Peyer's patch (tissue), 4 donors: ENCODE measurements around the gene GSTP1. TPM values are rescaled to one million over a fixed set of nuclear protein-coding genes. Genes with fewer than 3 reads are reported as not detected.
A peak's percentile ranks its signal among the peaks of the same experiment; 100 is the strongest.
"Not testable (repeated sequence)": the region's sequence is repeated elsewhere in the genome, so short reads cannot be mapped to it uniquely, and the experiment has no call there.

ENCODE experiments used
- DNase-seq, 3 donors: peaks; one replicate each; pipeline ENCODE4 v3.0.0-alpha.2; 2017 to 2019
- H3K27ac ChIP-seq, 4 donors: fragments of 200-600 bp; sonication (generic); one replicate each; pipeline ENCODE4 v1.5.1; 2016 to 2019
- H3K27me3 ChIP-seq, 2 donors: fragments of 200-600 bp; sonication (generic); one replicate each; pipeline ENCODE4 v1.5.1; 2019
- H3K36me3 ChIP-seq, 3 donors: fragments of 200-600 bp; sonication (generic); one replicate each; pipeline ENCODE4 v1.5.1; 2016 to 2019
- H3K4me1 ChIP-seq, 4 donors: fragments of 200-600 bp; sonication (generic); one replicate each; pipeline ENCODE4 v1.5.1; 2016 to 2019
- H3K4me3 ChIP-seq, 4 donors: fragments of 200-600 bp; sonication (generic); 1 replicate in 3 of 4; 2 replicates in 1 of 4; pipeline ENCODE4 v1.5.1; 2016 to 2019; ENCODE audit warnings: mild to moderate bottlenecking in 1 of 4
- H3K9me3 ChIP-seq, 4 donors: fragments of 200-600 bp; sonication (generic); one replicate each; pipeline ENCODE4 v1.5.1; 2016 to 2019; ENCODE audit warnings: mild to moderate bottlenecking in 1 of 4
- POLR2A ChIP-seq, 2 donors: fragments of 450-650 bp; IDR thresholded peaks; one replicate each; pipeline ENCODE4 v1.5.1; 2017; ENCODE audit warnings: antibody characterized with exemption in 2 of 2, mild to moderate bottlenecking in 2 of 2, moderate library complexity in 2 of 2
- total RNA-seq, 4 donors: library from RNA; depleted of rRNA; stranded (reverse); fragments of >200 nt; gene quantifications; one replicate each; pipeline ENCODE4 v1.1.0, GENCODE V29; 2016
- TF ChIP-seq, protein P1 (sequence below), 6 experiments: fragments of 450-650 bp in 4 of 6; fragments of 200-600 bp in 2 of 6; sonication (generic) in 1 of 6; IDR thresholded peaks; one replicate each; pipeline ENCODE4 v1.5.1; 2017 to 2019; ENCODE audit warnings: antibody characterized with exemption in 6 of 6, mild to moderate bottlenecking in 3 of 6, moderate library complexity in 1 of 6

GSTP1 gene
- total RNA-seq, 4 donors from 2014 or later: 237 to 451 (median 419) TPM

DNA sequence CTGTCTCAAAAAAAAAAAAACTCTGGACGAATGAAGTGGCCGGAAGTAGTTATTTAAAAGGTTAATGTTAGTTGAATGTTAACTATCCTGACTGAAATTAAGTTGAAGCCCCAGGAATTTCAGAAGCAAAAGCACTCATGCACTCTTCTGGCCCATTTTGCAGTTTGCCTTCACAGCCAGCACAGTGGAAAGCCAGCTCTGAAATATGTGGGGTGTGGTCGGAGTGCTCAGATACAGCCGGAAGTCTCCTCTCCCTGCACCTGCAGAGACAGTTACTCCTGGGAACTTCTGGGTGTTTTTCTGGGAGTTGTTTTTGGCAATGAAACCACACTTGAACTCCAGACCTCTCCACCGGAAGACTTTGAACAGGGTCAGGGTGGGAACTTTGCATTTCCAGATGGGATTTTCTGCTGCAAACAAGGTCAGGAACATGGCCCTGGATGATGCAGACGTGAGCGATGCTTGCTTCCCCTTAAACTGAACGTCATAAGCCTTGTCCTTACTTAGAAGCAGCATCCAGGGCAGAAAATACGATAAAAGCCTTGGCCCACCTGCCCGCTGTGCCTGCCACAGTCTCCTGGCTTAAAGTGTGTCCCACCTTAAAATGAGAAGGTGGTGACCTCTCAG is 38.9 kb upstream of the GSTP1 start:
- H3K4me3 ChIP-seq: no peak overlapping the region
- peaks cover 0 to 10% (median 0%) of the 10 kb centered on the region in 4 donors for H3K4me1 ChIP-seq
- no peak for DNase-seq
- H3K27ac ChIP-seq: peak overlapping the region in 3 of 4 donors; percentile 43 to 63 (median 52)
- no peaks in the 10 kb centered on the region for H3K36me3 ChIP-seq
- H3K27me3 ChIP-seq: no peaks in the 10 kb centered on the region
- H3K9me3 ChIP-seq: no peaks in the 10 kb centered on the region
- no peak for TF ChIP-seq POLR2A (IDR thresholded peaks at IDR 0.05)
- TF ChIP-seq, protein P1, sequence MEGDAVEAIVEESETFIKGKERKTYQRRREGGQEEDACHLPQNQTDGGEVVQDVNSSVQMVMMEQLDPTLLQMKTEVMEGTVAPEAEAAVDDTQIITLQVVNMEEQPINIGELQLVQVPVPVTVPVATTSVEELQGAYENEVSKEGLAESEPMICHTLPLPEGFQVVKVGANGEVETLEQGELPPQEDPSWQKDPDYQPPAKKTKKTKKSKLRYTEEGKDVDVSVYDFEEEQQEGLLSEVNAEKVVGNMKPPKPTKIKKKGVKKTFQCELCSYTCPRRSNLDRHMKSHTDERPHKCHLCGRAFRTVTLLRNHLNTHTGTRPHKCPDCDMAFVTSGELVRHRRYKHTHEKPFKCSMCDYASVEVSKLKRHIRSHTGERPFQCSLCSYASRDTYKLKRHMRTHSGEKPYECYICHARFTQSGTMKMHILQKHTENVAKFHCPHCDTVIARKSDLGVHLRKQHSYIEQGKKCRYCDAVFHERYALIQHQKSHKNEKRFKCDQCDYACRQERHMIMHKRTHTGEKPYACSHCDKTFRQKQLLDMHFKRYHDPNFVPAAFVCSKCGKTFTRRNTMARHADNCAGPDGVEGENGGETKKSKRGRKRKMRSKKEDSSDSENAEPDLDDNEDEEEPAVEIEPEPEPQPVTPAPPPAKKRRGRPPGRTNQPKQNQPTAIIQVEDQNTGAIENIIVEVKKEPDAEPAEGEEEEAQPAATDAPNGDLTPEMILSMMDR (IDR thresholded peaks at IDR 0.05): no peak

DNA sequence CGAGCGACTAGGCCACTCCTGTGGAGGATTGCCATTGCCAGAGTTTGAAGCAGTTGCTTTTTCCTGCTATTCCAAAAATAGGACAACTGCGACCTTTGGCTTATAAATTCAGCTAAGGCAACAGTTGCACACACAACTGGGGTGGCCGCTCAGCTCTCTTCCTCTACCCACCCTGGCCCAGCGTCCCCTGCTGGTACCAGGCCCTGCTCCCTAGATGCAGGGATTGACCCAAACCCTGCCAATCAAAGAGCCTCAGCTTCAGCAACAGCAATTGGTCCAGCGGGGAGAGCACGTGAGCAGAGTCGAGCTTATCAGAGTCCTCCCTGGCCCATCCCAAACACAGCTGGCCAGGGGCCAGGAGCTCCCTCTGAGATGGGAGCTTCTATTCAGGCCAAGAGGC is 38.3 kb upstream of the GSTP1 start:
- no peak overlapping the region for H3K4me3 ChIP-seq
- no peaks in the 10 kb centered on the region for H3K27me3 ChIP-seq
- H3K4me1 ChIP-seq: peaks cover 0 to 10% (median 0%) of the 10 kb centered on the region in 4 donors
- peak in 2 of 3 donors; percentile 66 to 67 for DNase-seq
- no peaks in the 10 kb centered on the region for H3K9me3 ChIP-seq
- no peaks in the 10 kb centered on the region for H3K36me3 ChIP-seq
- TF ChIP-seq POLR2A (IDR thresholded peaks at IDR 0.05): no peak
- TF ChIP-seq, protein P1 (IDR thresholded peaks at IDR 0.05): peak in 2 of 6 experiments; percentile 23 to 39
- H3K27ac ChIP-seq: peak overlapping the region in 3 of 4 donors; percentile 43 to 63 (median 52)

DNA sequence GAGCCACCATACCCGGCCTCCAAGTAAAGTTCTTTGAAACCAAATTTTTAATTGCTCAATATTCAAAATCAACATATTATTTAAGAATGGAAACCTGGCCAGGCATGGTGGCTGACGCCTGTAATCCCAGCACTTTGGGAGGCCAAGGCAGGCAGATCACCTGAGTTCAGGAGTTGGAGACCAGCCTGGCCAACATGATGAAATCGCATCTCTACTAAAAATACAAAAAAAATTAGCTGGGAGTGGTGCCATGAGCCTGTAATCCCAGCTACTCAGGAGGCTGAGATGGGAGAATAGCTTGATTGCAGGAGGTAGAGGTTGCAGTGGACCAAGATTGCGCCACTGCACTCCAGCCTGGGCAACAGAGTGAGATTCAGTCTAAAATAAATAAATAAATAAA is 35.5 kb upstream of the GSTP1 start:
- not testable (repeated sequence) for H3K9me3 ChIP-seq, H3K4me1 ChIP-seq, H3K27ac ChIP-seq, H3K4me3 ChIP-seq, H3K27me3 ChIP-seq, H3K36me3 ChIP-seq, DNase-seq

DNA sequence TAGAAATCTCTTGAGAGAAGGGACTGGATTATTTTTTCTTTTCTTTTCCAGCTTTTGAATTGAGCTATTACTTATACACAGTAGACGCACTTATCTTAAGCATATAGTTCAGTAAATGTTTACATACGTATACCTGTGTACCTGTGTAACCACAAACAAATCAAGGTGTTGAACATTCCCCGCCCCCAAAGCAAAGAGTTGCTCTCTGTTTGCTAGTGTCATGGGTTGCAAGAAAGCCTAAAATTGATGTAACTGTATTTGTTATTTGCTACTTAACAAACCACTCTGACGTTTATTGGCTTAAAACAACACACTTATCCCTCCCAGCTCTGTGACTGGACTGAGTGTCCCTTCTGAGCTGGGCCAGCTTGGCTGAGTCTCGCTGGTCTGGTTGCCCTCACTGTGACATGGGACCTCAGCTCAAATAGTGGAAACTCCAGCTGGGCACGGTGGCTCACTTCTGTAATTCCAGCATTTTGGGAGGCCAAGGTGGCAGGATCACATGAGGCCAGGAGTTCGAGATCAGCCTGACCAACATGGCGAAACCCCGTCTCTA is 35.0 kb upstream of the GSTP1 start:
- no peak for DNase-seq
- H3K4me1 ChIP-seq: peaks cover 0 to 10% (median 0%) of the 10 kb centered on the region in 4 donors
- H3K4me3 ChIP-seq: no peak overlapping the region
- no peaks in the 10 kb centered on the region for H3K36me3 ChIP-seq
- no peaks in the 10 kb centered on the region for H3K9me3 ChIP-seq
- no peak overlapping the region for H3K27ac ChIP-seq
- no peak for TF ChIP-seq POLR2A (IDR thresholded peaks at IDR 0.05)
- TF ChIP-seq, protein P1 (IDR thresholded peaks at IDR 0.05): no peak
- H3K27me3 ChIP-seq: no peaks in the 10 kb centered on the region

DNA sequence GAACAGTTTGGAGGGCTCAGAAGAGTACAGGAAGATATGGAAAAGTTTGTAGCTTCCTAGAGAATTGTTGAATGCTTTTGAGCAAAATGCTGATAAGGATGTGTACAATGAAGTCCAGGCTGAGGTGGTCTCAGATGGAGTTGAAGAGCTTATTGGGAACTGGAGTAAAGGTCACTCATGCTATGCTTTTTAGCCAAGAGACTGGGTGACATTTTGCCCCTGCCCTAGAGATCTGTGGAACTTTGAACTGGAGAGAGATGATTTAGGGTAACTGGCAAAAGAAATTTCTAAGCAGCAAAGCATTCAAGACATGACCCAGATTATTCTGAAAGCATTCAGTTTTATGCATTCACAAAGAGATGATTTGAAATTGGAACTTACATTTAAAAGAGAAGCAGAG is 32.5 kb upstream of the GSTP1 start:
- H3K4me3 ChIP-seq: no peak overlapping the region
- H3K36me3 ChIP-seq: no peaks in the 10 kb centered on the region
- no peaks in the 10 kb centered on the region for H3K9me3 ChIP-seq
- no peak for TF ChIP-seq POLR2A (IDR thresholded peaks at IDR 0.05)
- TF ChIP-seq, protein P1 (IDR thresholded peaks at IDR 0.05): no peak
- no peaks in the 10 kb centered on the region for H3K27me3 ChIP-seq
- no peak for DNase-seq
- H3K4me1 ChIP-seq: no peaks in the 10 kb centered on the region
- no peak overlapping the region for H3K27ac ChIP-seq

DNA sequence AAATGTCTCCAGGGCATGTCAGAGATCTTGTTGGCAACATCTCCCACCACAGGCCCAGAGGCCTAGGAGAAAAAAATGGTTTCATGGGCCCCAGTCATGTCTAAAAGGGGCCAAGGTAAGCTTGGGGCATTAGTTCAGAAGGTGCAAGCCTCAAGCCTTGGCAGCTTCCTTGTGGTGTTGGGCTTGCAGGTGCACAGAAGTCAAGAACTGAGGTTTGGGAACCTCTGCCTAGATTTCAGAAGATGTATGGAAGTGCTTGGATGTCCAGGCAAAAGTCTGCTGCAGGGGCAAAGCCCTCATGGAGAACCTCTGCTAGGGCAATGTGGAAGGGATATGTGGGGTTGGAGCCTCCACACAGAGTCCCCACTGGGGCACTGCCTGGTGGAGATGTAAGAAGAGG is 31.9 kb upstream of the GSTP1 start:
- H3K9me3 ChIP-seq, H3K4me3 ChIP-seq, H3K4me1 ChIP-seq, DNase-seq, H3K27ac ChIP-seq, H3K36me3 ChIP-seq, H3K27me3 ChIP-seq: not testable (repeated sequence)
